DOHH2 (cell line): Measurements from ENCODE around the gene ZNF714.

Experiments used
- H3F3A ChIP-seq: fragments of 200-600 bp; sonication (generic), shearing (Covaris generic); 2 replicates; pipeline ENCODE4 v1.6.0; 2016; ENCODE audit warnings: antibody characterized with exemption, mild to moderate bottlenecking; ENCODE audit not compliant: control insufficient read depth, insufficient read depth
- H3K27ac ChIP-seq: fragments of 200-600 bp; sonication (generic); 2 replicates; pipeline ENCODE4 v1.5.1; 2014; ENCODE audit warnings: low read depth, mild to moderate bottlenecking, low read length, moderate library complexity
- H3K27me3 ChIP-seq: fragments of 200-600 bp; sonication (generic); 2 replicates; pipeline ENCODE4 v1.6.1; 2014; ENCODE audit warnings: mild to moderate bottlenecking, low read length, mixed read lengths; ENCODE audit not compliant: control insufficient read depth
- H3K36me3 ChIP-seq: fragments of 200-600 bp; sonication (generic); 2 replicates; pipeline ENCODE4 v1.6.1; 2014; ENCODE audit warnings: mild to moderate bottlenecking, low read length, moderate library complexity, mixed read lengths; ENCODE audit not compliant: control insufficient read depth
- H3K4me1 ChIP-seq: fragments of 200-600 bp; sonication (generic); 2 replicates; pipeline ENCODE4 v1.6.1; 2014; ENCODE audit warnings: mild to moderate bottlenecking, low read length, mixed read lengths; ENCODE audit not compliant: control insufficient read depth
- H3K4me2 ChIP-seq: fragments of 200-600 bp; sonication (generic); 2 replicates; pipeline ENCODE4 v1.6.0; 2014; ENCODE audit warnings: mild to moderate bottlenecking, low read length, moderate library complexity
- H3K4me3 ChIP-seq: fragments of 200-600 bp; sonication (generic); 2 replicates; pipeline ENCODE4 v1.5.1; 2014; ENCODE audit warnings: mild to moderate bottlenecking, low read length, mixed read lengths
- H3K79me2 ChIP-seq: fragments of 200-600 bp; sonication (generic); 2 replicates; pipeline ENCODE4 v1.6.1; 2014; ENCODE audit warnings: mild to moderate bottlenecking, low read length, mixed read lengths; ENCODE audit not compliant: control insufficient read depth
- H3K9me2 ChIP-seq: fragments of 200-600 bp; sonication (generic); replicated peaks from 2 replicates; pipeline ENCODE4 v1.6.1; 2014; ENCODE audit warnings: mild to moderate bottlenecking, low read length, mixed read lengths; ENCODE audit not compliant: control insufficient read depth
- H3K9me3 ChIP-seq: fragments of 200-600 bp; sonication (generic); 2 replicates; pipeline ENCODE4 v1.6.1; 2014; ENCODE audit warnings: antibody characterized with exemption, low read length, mixed read lengths; ENCODE audit not compliant: control insufficient read depth, insufficient read depth
- H4K20me1 ChIP-seq: fragments of 200-600 bp; sonication (generic); 2 replicates; pipeline ENCODE4 v1.6.0; 2014; ENCODE audit warnings: low read depth, mild to moderate bottlenecking, antibody characterized with exemption, low read length, moderate library complexity; ENCODE audit not compliant: control insufficient read depth, insufficient read depth
- EZH2phosphoT487 ChIP-seq: fragments of 200-600 bp; sonication (generic); IDR thresholded peaks from 2 replicates; pipeline ENCODE4 v1.6.1; 2017; ENCODE audit warnings: borderline replicate concordance, mild to moderate bottlenecking, antibody characterized with exemption, low read length, moderate library complexity, mixed read lengths
- TF ChIP-seq, protein P1 (sequence below): fragments of 200-600 bp; sonication (generic); IDR thresholded peaks from one replicate; pipeline ENCODE4 v1.5.1; 2014; ENCODE audit warnings: antibody characterized with exemption, mild to moderate bottlenecking, low read depth, low read length; ENCODE audit not compliant: poor library complexity, severe bottlenecking

Gene ZNF714

GRCh38 chr19:21082011-21082975 is at the start of gene ZNF714:
ZNF714 (plus strand) TSS chr19:21082203; CDS start chr19:21098269, 16,066 bp downstream.
- H3K9me2 ChIP-seq, result no peaks in the 10 kb centered on the region
- peaks cover 30% of the 10 kb centered on the region for H3K79me2 ChIP-seq
- peaks cover 8% of the 10 kb centered on the region; the same call in 1 of the 2 replicates for H3K4me1 ChIP-seq
- no peaks in the 10 kb centered on the region for H3K9me3 ChIP-seq
- TF ChIP-seq, protein P1, sequence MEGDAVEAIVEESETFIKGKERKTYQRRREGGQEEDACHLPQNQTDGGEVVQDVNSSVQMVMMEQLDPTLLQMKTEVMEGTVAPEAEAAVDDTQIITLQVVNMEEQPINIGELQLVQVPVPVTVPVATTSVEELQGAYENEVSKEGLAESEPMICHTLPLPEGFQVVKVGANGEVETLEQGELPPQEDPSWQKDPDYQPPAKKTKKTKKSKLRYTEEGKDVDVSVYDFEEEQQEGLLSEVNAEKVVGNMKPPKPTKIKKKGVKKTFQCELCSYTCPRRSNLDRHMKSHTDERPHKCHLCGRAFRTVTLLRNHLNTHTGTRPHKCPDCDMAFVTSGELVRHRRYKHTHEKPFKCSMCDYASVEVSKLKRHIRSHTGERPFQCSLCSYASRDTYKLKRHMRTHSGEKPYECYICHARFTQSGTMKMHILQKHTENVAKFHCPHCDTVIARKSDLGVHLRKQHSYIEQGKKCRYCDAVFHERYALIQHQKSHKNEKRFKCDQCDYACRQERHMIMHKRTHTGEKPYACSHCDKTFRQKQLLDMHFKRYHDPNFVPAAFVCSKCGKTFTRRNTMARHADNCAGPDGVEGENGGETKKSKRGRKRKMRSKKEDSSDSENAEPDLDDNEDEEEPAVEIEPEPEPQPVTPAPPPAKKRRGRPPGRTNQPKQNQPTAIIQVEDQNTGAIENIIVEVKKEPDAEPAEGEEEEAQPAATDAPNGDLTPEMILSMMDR, result no peak
- TF ChIP-seq EZH2phosphoT487, result no peak
- H3K27ac ChIP-seq, result peak within 1 kb of the TSS; percentile 43
- H3F3A ChIP-seq, result no peaks in the 10 kb centered on the region
- H3K36me3 ChIP-seq, result peaks cover 27% of the 10 kb centered on the region
- H4K20me1 ChIP-seq, result no peaks in the 10 kb centered on the region
- H3K4me3 ChIP-seq, result peak within 1 kb of the TSS; percentile 84
- H3K27me3 ChIP-seq, result no peaks in the 10 kb centered on the region
- peak within 1 kb of the TSS; percentile 59 for H3K4me2 ChIP-seq

DNA sequence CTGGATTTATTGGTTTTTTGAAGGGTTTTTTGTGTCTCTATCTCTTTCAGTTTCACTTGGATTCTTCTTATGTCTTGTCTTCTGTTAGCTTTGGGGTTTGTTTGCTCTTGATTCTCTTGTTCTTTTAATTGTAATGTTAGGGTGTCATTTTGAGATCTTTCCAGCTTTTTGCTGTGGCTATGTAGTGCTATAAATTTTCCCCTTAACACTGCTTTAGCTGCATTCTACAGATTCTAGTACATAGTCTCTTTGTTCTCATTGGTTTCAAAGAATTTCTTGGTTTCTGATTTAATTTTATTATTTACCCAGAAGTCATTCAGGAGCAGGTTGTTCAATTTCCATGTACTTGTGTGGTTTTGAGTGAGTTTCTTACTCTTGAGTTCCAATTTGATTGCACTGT is 37.0 kb upstream of the ZNF714 start:
- H4K20me1 ChIP-seq, result no peaks in the 10 kb centered on the region
- H3K4me2 ChIP-seq, result no peak overlapping the region
- TF ChIP-seq, protein P1, result no peak
- no peak for TF ChIP-seq EZH2phosphoT487
- peaks cover 74% of the 10 kb centered on the region for H3K79me2 ChIP-seq
- no peaks in the 10 kb centered on the region for H3F3A ChIP-seq
- no peaks in the 10 kb centered on the region for H3K27me3 ChIP-seq
- no peak overlapping the region for H3K4me3 ChIP-seq
- H3K4me1 ChIP-seq, result no peaks in the 10 kb centered on the region
- H3K36me3 ChIP-seq, result peaks cover 85% of the 10 kb centered on the region
- no peak overlapping the region for H3K27ac ChIP-seq
- H3K9me2 ChIP-seq, result no peaks in the 10 kb centered on the region
- peaks cover 22% of the 10 kb centered on the region; the same call in 1 of the 2 replicates for H3K9me3 ChIP-seq

DNA sequence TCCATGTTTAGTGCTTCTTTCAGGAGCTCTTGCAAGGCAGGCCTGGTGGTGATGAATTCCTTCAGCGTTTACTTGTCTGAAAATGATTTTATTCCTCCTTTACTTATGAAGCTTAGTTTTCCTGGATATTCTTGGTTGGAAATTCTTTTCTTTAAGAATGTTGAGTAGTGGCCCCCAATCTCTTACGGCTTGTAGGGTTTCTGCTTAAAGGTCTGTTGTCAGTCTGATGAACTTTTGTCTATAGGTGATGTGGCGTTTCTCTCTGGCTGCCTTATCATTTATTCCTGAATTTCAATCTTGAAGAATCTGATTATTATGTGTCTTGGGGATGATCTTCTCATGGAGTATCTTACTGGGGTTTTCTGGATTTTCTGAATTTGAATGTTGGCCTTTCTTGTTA is 35.5 kb upstream of the ZNF714 start:
- H3K27ac ChIP-seq, result no peak overlapping the region
- H3K9me3 ChIP-seq, result peaks cover 22% of the 10 kb centered on the region; the same call in 1 of the 2 replicates
- H3K36me3 ChIP-seq, result peaks cover 85% of the 10 kb centered on the region
- H4K20me1 ChIP-seq, result no peaks in the 10 kb centered on the region
- no peaks in the 10 kb centered on the region for H3K27me3 ChIP-seq
- H3K4me1 ChIP-seq, result no peaks in the 10 kb centered on the region
- TF ChIP-seq EZH2phosphoT487, result no peak
- TF ChIP-seq, protein P1, result no peak
- H3F3A ChIP-seq, result no peaks in the 10 kb centered on the region
- peaks cover 72% of the 10 kb centered on the region for H3K79me2 ChIP-seq
- H3K4me3 ChIP-seq, result no peak overlapping the region
- H3K4me2 ChIP-seq, result no peak overlapping the region
- H3K9me2 ChIP-seq, result no peaks in the 10 kb centered on the region
